HT1080 (cell line): ENCODE measurements around the gene AMPD1. TPM values are rescaled to one million over a fixed set of nuclear protein-coding genes. Genes with fewer than 3 reads are reported as not detected.

ENCODE experiments used
- DNase-seq: peaks from one replicate; pipeline ENCODE4 v3.0.0-alpha.2; 2015; ENCODE audit warnings: low read depth
- small RNA-seq: library from RNA; depleted of rRNA; stranded (forward); fragments of <200 nt; gene quantifications from one replicate; pipeline ENCODE3, GENCODE V24; 2014
- total RNA-seq: library from RNA; depleted of rRNA; stranded (reverse); fragments of >200 nt; shearing (Covaris generic); gene quantifications from 2 replicates; pipeline ENCODE4 v1.2.3, GENCODE V29; 2014; rRNA removed

Gene AMPD1
- total RNA-seq, 1 experiment from 2014 or later: not detected

GRCh38 chr1:114641377-114641776 lies 54.0 kb downstream of the AMPD1 start:
- DNase-seq: no peak

DNA sequence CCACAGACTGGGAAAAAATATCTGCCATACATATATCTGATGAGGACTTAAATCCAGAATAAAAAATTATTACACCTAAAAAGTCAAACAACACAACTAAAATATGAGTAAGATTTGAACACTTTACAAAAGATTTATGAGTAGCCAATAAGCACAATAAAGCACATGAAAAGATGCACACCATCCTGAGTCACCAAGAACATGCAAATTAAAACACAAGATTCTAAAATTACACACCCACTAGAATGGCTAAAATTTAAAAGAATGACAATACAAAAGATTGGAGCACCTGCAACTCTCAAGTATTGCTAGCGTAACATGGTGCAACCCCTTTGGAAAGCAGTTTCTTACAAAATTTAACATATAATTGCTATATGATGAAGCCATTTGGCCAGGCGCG lies 56.4 kb downstream of the AMPD1 start:
- no peak for DNase-seq

DNA sequence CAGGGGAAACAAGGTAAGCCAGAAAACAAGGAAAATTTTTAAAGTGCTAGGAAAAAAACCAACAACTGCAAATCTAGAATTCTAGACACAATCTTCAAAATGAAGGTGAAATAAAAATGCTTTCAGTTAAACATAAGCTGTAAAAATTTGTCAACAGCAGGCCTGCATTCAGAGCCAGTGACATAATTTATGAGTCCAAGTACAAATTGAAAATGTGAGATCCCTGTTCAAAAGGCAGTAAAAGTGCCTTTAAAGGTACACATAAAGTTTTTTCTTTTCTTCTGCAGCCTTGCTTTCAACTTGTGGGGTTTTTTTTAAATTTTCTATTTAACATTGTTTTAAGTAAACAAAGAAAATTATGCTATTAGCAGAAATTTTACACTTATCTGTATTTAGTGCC lies 62.9 kb downstream of the AMPD1 start:
- no peak for DNase-seq

DNA sequence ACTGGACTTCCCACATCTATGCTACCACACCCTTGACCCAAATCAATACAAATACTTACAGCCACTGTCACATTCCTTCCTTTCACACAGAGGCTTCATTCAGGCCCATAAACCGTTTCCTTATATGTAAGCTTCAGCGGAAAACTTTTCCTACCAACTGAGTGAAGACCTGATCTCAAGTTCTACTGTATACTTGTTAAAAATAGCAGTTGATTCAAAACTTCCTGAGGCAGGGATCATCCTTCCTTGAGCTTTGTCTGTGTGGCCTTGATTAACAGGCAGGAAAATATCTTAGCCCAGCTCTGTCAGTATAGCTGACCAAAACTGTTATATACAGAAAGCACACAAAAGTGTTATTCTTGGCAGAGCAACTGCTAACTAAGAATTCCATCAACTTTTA lies 68.2 kb downstream of the AMPD1 start:
- DNase-seq: no peak

- DNase-seq: no peak
These were observed 72.0 kb downstream of the AMPD1 start for GRCh38 chr1:114623364-114623763.

Small RNAs within 50 kb of the gene (small RNA-seq; reads per million reads assigned to genes)
- gene RN7SL432P (not detected), gene RNY1P13 (not detected)

Other genes starting within 250 kb of the AMPD1 start
- 23.4 and 40.5 TPM in 2 replicates for gene TRIM33, start 184.3 kb downstream of the AMPD1 start, total RNA-seq
- 59.6 and 60.0 TPM in 2 replicates for gene BCAS2, start 113.9 kb downstream of the AMPD1 start, total RNA-seq
- gene DENND2C, start 25.5 kb downstream of the AMPD1 start, total RNA-seq: 0.21 and 0.47 TPM in 2 replicates
- gene NRAS, start 21.2 kb upstream of the AMPD1 start, total RNA-seq: 42.6 and 52.2 TPM in 2 replicates
- 299 and 322 TPM in 2 replicates for gene CSDE1, start 62.4 kb upstream of the AMPD1 start, total RNA-seq
- 75.9 and 87.6 TPM in 2 replicates for gene SIKE1, start 85.1 kb upstream of the AMPD1 start, total RNA-seq
- gene SYCP1, start 159.3 kb upstream of the AMPD1 start, total RNA-seq: not detected in 2 replicates